SK-N-MC (cell line): Measurements from ENCODE around the gene SLU7.

Experiments used
- EZH2 ChIP-seq: fragments of 200-600 bp; sonication (generic); IDR thresholded peaks from one replicate; pipeline ENCODE4 v1.6.1; 2017; ENCODE audit warnings: antibody characterized with exemption
- FOXP2 ChIP-seq: optimal IDR thresholded peaks from 2 replicates; pipeline ENCODE3; 2011; ENCODE audit warnings: mild to moderate bottlenecking, moderate library complexity; ENCODE audit not compliant: insufficient read depth; ENCODE audit errors: extremely low read length, control extremely low read depth
- POLR2AphosphoS5 ChIP-seq: IDR thresholded peaks from 2 replicates; pipeline ENCODE4 v1.6.1; 2012; ENCODE audit warnings: mild to moderate bottlenecking, low read depth, low read length, borderline replicate concordance

GRCh38 chr5:160395111-160395510 lies 23.8 kb downstream of the SLU7 start:
- TF ChIP-seq EZH2 (no peak), POLR2AphosphoS5 (no peak), FOXP2 (no peak)
